ENCODE measurements around the gene WBP2. TPM values are rescaled to one million over a fixed set of nuclear protein-coding genes. Genes with fewer than 3 reads are reported as not detected.
"Not testable (repeated sequence)": the region's sequence is repeated elsewhere in the genome, so short reads cannot be mapped to it uniquely, and the experiment has no call there.

The WBP2 gene
- total RNA-seq, 1 experiment from 2014 or later: 72.3 TPM

- BruUV-seq (replicated peaks): no TSS peak
- H3K4me3 Mint-ChIP-seq (ENCODE audit: unreplicated experiment): no peak overlapping the region
- Histone ChIP-seq H3K9me3 (no peaks in the 10 kb centered on the region), H3K4me1 (no peaks in the 10 kb centered on the region), H3K27me3 (replicated peaks; ENCODE audit: control insufficient read depth, insufficient read depth, low read length) (no peaks in the 10 kb centered on the region), H3K36me3 (ENCODE audit: control insufficient read depth, insufficient read depth, low read length) (no peaks in the 10 kb centered on the region), H3K4me3 (ENCODE audit: low read depth, low read length) (no peak overlapping the region)
- POLR2A ChIA-PET: no interaction called here
- DNase-seq: no peak
- no peaks in the 10 kb centered on the region for H3K4me1 Mint-ChIP-seq (ENCODE audit: low read depth, unreplicated experiment)
- intact Hi-C loops (cut with micrococcal nuclease; ENCODE audit: unreplicated experiment): no loop called here
- H3K9me3 Mint-ChIP-seq (ENCODE audit: unreplicated experiment): no peaks in the 10 kb centered on the region
- H3K27ac Mint-ChIP-seq (ENCODE audit: unreplicated experiment): no peak overlapping the region
- no peaks in the 10 kb centered on the region for H3K27me3 Mint-ChIP-seq (ENCODE audit: insufficient read depth, unreplicated experiment)
- TF ChIP-seq CTCF (IDR thresholded peaks at IDR 0.05; ENCODE audit: insufficient read depth in 1 of 2, low read depth in 1 of 2, low read length in 1 of 2, severe bottlenecking in 1 of 2, unreplicated experiment in 1 of 2): no peak
- CTCF ChIA-PET: interaction anchor here (0.7 to 1.1 kb wide), 3 partner anchors 9 to 19 kb away, joined by 4 to 7 read pairs (median 7); partner anchors contain the start of genes TRIM47 and WBP2
- no peaks in the 10 kb centered on the region for H3K36me3 Mint-ChIP-seq (ENCODE audit: insufficient read depth, unreplicated experiment)
Measured at GRCh38 chr17:75864448-75864871, 9.3 kb upstream of the WBP2 start.

- Histone ChIP-seq H3K36me3 (ENCODE audit: control insufficient read depth, insufficient read depth, low read length) (no peaks in the 10 kb centered on the region), H3K4me1 (no peaks in the 10 kb centered on the region), H3K4me3 (ENCODE audit: low read depth, low read length) (no peak overlapping the region), H3K9me3 (no peaks in the 10 kb centered on the region), H3K27me3 (replicated peaks; ENCODE audit: control insufficient read depth, insufficient read depth, low read length) (no peaks in the 10 kb centered on the region)
- CTCF ChIA-PET: interaction anchor here (0.9 to 1.3 kb wide), 4 partner anchors 16 to 97 kb away, joined by 3 to 5 read pairs (median 4); partner anchors contain the start of genes GALK1 and TRIM65
- Mint-ChIP-seq H3K4me1 (ENCODE audit: low read depth, unreplicated experiment) (no peaks in the 10 kb centered on the region), H3K9me3 (ENCODE audit: unreplicated experiment) (no peaks in the 10 kb centered on the region), H3K4me3 (ENCODE audit: unreplicated experiment) (no peak overlapping the region), H3K36me3 (ENCODE audit: insufficient read depth, unreplicated experiment) (no peaks in the 10 kb centered on the region), H3K27ac (ENCODE audit: unreplicated experiment) (no peak overlapping the region), H3K27me3 (ENCODE audit: insufficient read depth, unreplicated experiment) (no peaks in the 10 kb centered on the region)
- BruUV-seq (replicated peaks): no TSS peak
- POLR2A ChIA-PET: no interaction called here
- no peak for TF ChIP-seq CTCF (IDR thresholded peaks at IDR 0.05; ENCODE audit: insufficient read depth in 1 of 2, low read depth in 1 of 2, low read length in 1 of 2, severe bottlenecking in 1 of 2, unreplicated experiment in 1 of 2)
- DNase-seq: no peak
- intact Hi-C loops (cut with micrococcal nuclease; ENCODE audit: unreplicated experiment): no loop called here
Measured at GRCh38 chr17:75861927-75862317, 6.8 kb upstream of the WBP2 start.

DNA sequence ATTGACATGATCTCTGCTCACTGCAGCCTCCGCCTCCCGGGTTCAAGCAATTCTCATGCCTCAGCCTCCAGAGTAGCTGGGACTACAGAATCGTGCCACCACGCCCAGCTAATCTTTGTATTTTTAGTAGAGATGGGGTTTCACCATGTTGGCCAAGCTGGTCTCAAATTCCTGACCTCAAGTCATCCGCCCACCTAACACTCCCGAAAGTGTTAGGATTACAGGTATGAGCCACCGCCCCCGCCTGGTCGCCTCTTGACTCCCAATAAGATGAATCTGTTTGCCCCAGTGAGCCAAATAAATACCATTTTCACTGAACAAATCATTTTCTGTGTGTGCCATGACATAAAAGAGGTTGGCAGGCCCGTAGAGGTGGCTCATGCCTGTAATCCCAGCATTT is 4.2 kb upstream of the WBP2 start:
- H3K27me3 Mint-ChIP-seq (ENCODE audit: insufficient read depth, unreplicated experiment); intact Hi-C loops (cut with micrococcal nuclease; ENCODE audit: unreplicated experiment); H3K4me1 ChIP-seq; H3K36me3 ChIP-seq (ENCODE audit: control insufficient read depth, insufficient read depth, low read length); DNase-seq; H3K4me3 ChIP-seq (ENCODE audit: low read depth, low read length); H3K27ac Mint-ChIP-seq (ENCODE audit: unreplicated experiment); H3K36me3 Mint-ChIP-seq (ENCODE audit: insufficient read depth, unreplicated experiment); H3K9me3 ChIP-seq; BruUV-seq (replicated peaks); H3K4me1 Mint-ChIP-seq (ENCODE audit: low read depth, unreplicated experiment); H3K4me3 Mint-ChIP-seq (ENCODE audit: unreplicated experiment); H3K27me3 ChIP-seq (replicated peaks; ENCODE audit: control insufficient read depth, insufficient read depth, low read length); H3K9me3 Mint-ChIP-seq (ENCODE audit: unreplicated experiment); POLR2A ChIA-PET: not testable (repeated sequence)
- CTCF ChIA-PET: interaction anchor here (1.4 kb wide), 1 partner anchor 11 kb away, joined by 4 read pairs; no protein-coding TSS in a partner anchor

All from Caco-2 (cell line).